SU-DHL-6 (cell line): ENCODE measurements around the gene KIFC3.

Source experiments
- EZH2phosphoT487 ChIP-seq: fragments of 200-600 bp; sonication (generic), shearing (Covaris generic); conservative IDR thresholded peaks from 2 replicates; pipeline ENCODE4 v1.6.1; 2018; ENCODE audit warnings: mild to moderate bottlenecking, antibody characterized with exemption, low read length, moderate library complexity, mixed read lengths
- TF ChIP-seq, protein P1 (sequence below): fragments of 200-600 bp; sonication (generic); IDR thresholded peaks from one replicate; pipeline ENCODE4 v1.5.1; 2017; ENCODE audit warnings: antibody characterized with exemption, mild to moderate bottlenecking, low read length, moderate library complexity; ENCODE audit not compliant: insufficient read depth, poor library complexity, severe bottlenecking

DNA sequence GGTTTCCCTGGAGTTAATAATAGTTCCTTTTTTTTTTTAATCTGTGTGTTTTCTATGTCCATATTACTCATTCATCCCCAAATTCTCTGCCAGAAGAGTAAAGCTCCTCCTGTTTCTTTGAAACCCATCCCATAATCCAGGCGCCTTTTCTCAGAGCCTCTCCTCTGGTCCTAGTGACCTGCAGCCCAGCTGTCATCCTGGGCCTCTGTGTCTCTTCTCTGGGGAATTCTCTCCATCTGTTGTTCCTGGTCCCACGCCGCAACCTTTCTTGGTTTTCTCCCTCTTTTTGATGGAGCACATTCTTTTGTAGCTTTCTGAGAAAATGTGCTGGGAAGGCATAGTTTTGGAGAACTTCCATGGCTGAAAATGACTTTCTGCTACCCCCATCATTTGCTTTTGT lies 56.5 kb downstream of the KIFC3 start:
- TF ChIP-seq, protein P1, sequence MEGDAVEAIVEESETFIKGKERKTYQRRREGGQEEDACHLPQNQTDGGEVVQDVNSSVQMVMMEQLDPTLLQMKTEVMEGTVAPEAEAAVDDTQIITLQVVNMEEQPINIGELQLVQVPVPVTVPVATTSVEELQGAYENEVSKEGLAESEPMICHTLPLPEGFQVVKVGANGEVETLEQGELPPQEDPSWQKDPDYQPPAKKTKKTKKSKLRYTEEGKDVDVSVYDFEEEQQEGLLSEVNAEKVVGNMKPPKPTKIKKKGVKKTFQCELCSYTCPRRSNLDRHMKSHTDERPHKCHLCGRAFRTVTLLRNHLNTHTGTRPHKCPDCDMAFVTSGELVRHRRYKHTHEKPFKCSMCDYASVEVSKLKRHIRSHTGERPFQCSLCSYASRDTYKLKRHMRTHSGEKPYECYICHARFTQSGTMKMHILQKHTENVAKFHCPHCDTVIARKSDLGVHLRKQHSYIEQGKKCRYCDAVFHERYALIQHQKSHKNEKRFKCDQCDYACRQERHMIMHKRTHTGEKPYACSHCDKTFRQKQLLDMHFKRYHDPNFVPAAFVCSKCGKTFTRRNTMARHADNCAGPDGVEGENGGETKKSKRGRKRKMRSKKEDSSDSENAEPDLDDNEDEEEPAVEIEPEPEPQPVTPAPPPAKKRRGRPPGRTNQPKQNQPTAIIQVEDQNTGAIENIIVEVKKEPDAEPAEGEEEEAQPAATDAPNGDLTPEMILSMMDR = no peak
- TF ChIP-seq EZH2phosphoT487 = no peak
